Measurements from ENCODE around the gene CSNK1G1. TPM values are rescaled to one million over a fixed set of nuclear protein-coding genes. Genes with fewer than 3 reads are reported as not detected.
"Not testable (repeated sequence)": the region's sequence is repeated elsewhere in the genome, so short reads cannot be mapped to it uniquely, and the experiment has no call there.

CSNK1G1 gene
- total RNA-seq, 1 experiment from 2014 or later: 11.5 TPM

GRCh38 chr15:64337761-64338160 is 18.2 kb downstream of the CSNK1G1 start:
- intact Hi-C loops (cut with micrococcal nuclease; ENCODE audit: unreplicated experiment): no loop called here
- H3K27me3 ChIP-seq (replicated peaks; ENCODE audit: control insufficient read depth, insufficient read depth, low read length): no peaks in the 10 kb centered on the region
- Mint-ChIP-seq H3K4me3 (ENCODE audit: unreplicated experiment) (no peak overlapping the region), H3K9me3 (ENCODE audit: unreplicated experiment) (no peaks in the 10 kb centered on the region), H3K4me1 (ENCODE audit: low read depth, unreplicated experiment) (no peaks in the 10 kb centered on the region), H3K27ac (ENCODE audit: unreplicated experiment) (no peak overlapping the region), H3K27me3 (ENCODE audit: insufficient read depth, unreplicated experiment) (no peaks in the 10 kb centered on the region), H3K36me3 (ENCODE audit: insufficient read depth, unreplicated experiment) (peaks cover 5% of the 10 kb centered on the region)
- BruUV-seq (replicated peaks): no TSS peak
- no peak for TF ChIP-seq CTCF (IDR thresholded peaks at IDR 0.05; ENCODE audit: insufficient read depth in 1 of 2, low read depth in 1 of 2, low read length in 1 of 2, severe bottlenecking in 1 of 2, unreplicated experiment in 1 of 2)
- H3K9me3 ChIP-seq: no peaks in the 10 kb centered on the region
- POLR2A ChIA-PET: no interaction called here
- DNase-seq: no peak
- no peak overlapping the region for H3K4me3 ChIP-seq (ENCODE audit: low read depth, low read length)
- CTCF ChIA-PET: no interaction called here
- no peaks in the 10 kb centered on the region for H3K36me3 ChIP-seq (ENCODE audit: control insufficient read depth, insufficient read depth, low read length)
- H3K4me1 ChIP-seq: no peaks in the 10 kb centered on the region

- H3K27ac Mint-ChIP-seq (ENCODE audit: unreplicated experiment): no peak overlapping the region
- Histone ChIP-seq H3K27me3 (replicated peaks; ENCODE audit: control insufficient read depth, insufficient read depth, low read length) (no peaks in the 10 kb centered on the region), H3K4me1 (no peaks in the 10 kb centered on the region), H3K9me3 (no peaks in the 10 kb centered on the region), H3K36me3 (ENCODE audit: control insufficient read depth, insufficient read depth, low read length) (no peaks in the 10 kb centered on the region), H3K4me3 (ENCODE audit: low read depth, low read length) (no peak overlapping the region)
- no peaks in the 10 kb centered on the region for H3K9me3 Mint-ChIP-seq (ENCODE audit: unreplicated experiment)
- TF ChIP-seq CTCF (IDR thresholded peaks at IDR 0.05; ENCODE audit: insufficient read depth in 1 of 2, low read depth in 1 of 2, low read length in 1 of 2, severe bottlenecking in 1 of 2, unreplicated experiment in 1 of 2): no peak
- peak in 1 of 2 experiments; percentile 26 for DNase-seq
- H3K36me3 Mint-ChIP-seq (ENCODE audit: insufficient read depth, unreplicated experiment): peaks cover 5% of the 10 kb centered on the region
- intact Hi-C loops (cut with micrococcal nuclease; ENCODE audit: unreplicated experiment): no loop called here
- H3K4me3 Mint-ChIP-seq (ENCODE audit: unreplicated experiment): no peak overlapping the region
- ChIA-PET CTCF (interaction anchor here (0.6 kb wide), 1 partner anchor 44 kb away, joined by 3 read pairs; no protein-coding TSS in a partner anchor), POLR2A (interaction anchor here (0.6 kb wide), 1 partner anchor 339 kb away, joined by 10 read pairs; no protein-coding TSS in a partner anchor)
- H3K4me1 Mint-ChIP-seq (ENCODE audit: low read depth, unreplicated experiment): no peaks in the 10 kb centered on the region
- H3K27me3 Mint-ChIP-seq (ENCODE audit: insufficient read depth, unreplicated experiment): no peaks in the 10 kb centered on the region
- no TSS peak for BruUV-seq (replicated peaks)
Measured at GRCh38 chr15:64333986-64334929, 21.7 kb downstream of the CSNK1G1 start.

- POLR2A ChIA-PET: no interaction called here
- intact Hi-C loops (cut with micrococcal nuclease; ENCODE audit: unreplicated experiment): no loop called here
- H3K4me3 Mint-ChIP-seq (ENCODE audit: unreplicated experiment): no peak overlapping the region
- CTCF ChIA-PET: no interaction called here
- H3K36me3 ChIP-seq (ENCODE audit: control insufficient read depth, insufficient read depth, low read length): no peaks in the 10 kb centered on the region
- no peaks in the 10 kb centered on the region for H3K4me1 Mint-ChIP-seq (ENCODE audit: low read depth, unreplicated experiment)
- no peak overlapping the region for H3K27ac Mint-ChIP-seq (ENCODE audit: unreplicated experiment)
- no peak for TF ChIP-seq CTCF (IDR thresholded peaks at IDR 0.05; ENCODE audit: insufficient read depth in 1 of 2, low read depth in 1 of 2, low read length in 1 of 2, severe bottlenecking in 1 of 2, unreplicated experiment in 1 of 2)
- H3K4me3 ChIP-seq (ENCODE audit: low read depth, low read length): no peak overlapping the region
- no peaks in the 10 kb centered on the region for H3K27me3 Mint-ChIP-seq (ENCODE audit: insufficient read depth, unreplicated experiment)
- BruUV-seq (replicated peaks): no TSS peak
- DNase-seq: no peak
- no peaks in the 10 kb centered on the region for H3K9me3 ChIP-seq
- no peaks in the 10 kb centered on the region for H3K36me3 Mint-ChIP-seq (ENCODE audit: insufficient read depth, unreplicated experiment)
- no peaks in the 10 kb centered on the region for H3K4me1 ChIP-seq
- H3K9me3 Mint-ChIP-seq (ENCODE audit: unreplicated experiment): no peaks in the 10 kb centered on the region
- no peaks in the 10 kb centered on the region for H3K27me3 ChIP-seq (replicated peaks; ENCODE audit: control insufficient read depth, insufficient read depth, low read length)
Measured at GRCh38 chr15:64333516-64333915, 22.5 kb downstream of the CSNK1G1 start.

GRCh38 chr15:64331668-64332067 is 24.3 kb downstream of the CSNK1G1 start:
- BruUV-seq (replicated peaks); H3K4me1 Mint-ChIP-seq (ENCODE audit: low read depth, unreplicated experiment); H3K9me3 Mint-ChIP-seq (ENCODE audit: unreplicated experiment); H3K4me3 ChIP-seq (ENCODE audit: low read depth, low read length); H3K27me3 ChIP-seq (replicated peaks; ENCODE audit: control insufficient read depth, insufficient read depth, low read length); H3K27me3 Mint-ChIP-seq (ENCODE audit: insufficient read depth, unreplicated experiment); H3K4me3 Mint-ChIP-seq (ENCODE audit: unreplicated experiment); H3K4me1 ChIP-seq; POLR2A ChIA-PET; intact Hi-C loops (cut with micrococcal nuclease; ENCODE audit: unreplicated experiment); H3K9me3 ChIP-seq; H3K36me3 Mint-ChIP-seq (ENCODE audit: insufficient read depth, unreplicated experiment); H3K36me3 ChIP-seq (ENCODE audit: control insufficient read depth, insufficient read depth, low read length); CTCF ChIA-PET; DNase-seq; H3K27ac Mint-ChIP-seq (ENCODE audit: unreplicated experiment): not testable (repeated sequence)

- CTCF ChIA-PET; H3K4me3 ChIP-seq (ENCODE audit: low read depth, low read length); H3K27me3 Mint-ChIP-seq (ENCODE audit: insufficient read depth, unreplicated experiment); H3K9me3 ChIP-seq; H3K4me1 ChIP-seq; POLR2A ChIA-PET; intact Hi-C loops (cut with micrococcal nuclease; ENCODE audit: unreplicated experiment); H3K36me3 ChIP-seq (ENCODE audit: control insufficient read depth, insufficient read depth, low read length); H3K9me3 Mint-ChIP-seq (ENCODE audit: unreplicated experiment); H3K36me3 Mint-ChIP-seq (ENCODE audit: insufficient read depth, unreplicated experiment); H3K27me3 ChIP-seq (replicated peaks; ENCODE audit: control insufficient read depth, insufficient read depth, low read length); H3K4me1 Mint-ChIP-seq (ENCODE audit: low read depth, unreplicated experiment): not testable (repeated sequence)
- TSS peak; percentile 55 for BruUV-seq (replicated peaks)
- Mint-ChIP-seq H3K4me3 (ENCODE audit: unreplicated experiment) (peak overlapping the region; percentile 73), H3K27ac (ENCODE audit: unreplicated experiment) (peak overlapping the region; percentile 79)
- DNase-seq: peak; percentile 60 to 83
Measured at GRCh38 chr15:64326975-64327374, 29.0 kb downstream of the CSNK1G1 start.
